ENCODE results near the gene SUCLG2. TPM values are rescaled to one million over a fixed set of nuclear protein-coding genes. Genes with fewer than 3 reads are reported as not detected.
"Not testable (repeated sequence)": the region's sequence is repeated elsewhere in the genome, so short reads cannot be mapped to it uniquely, and the experiment has no call there.

SUCLG2 gene
- total RNA-seq, 2 donors from 2014 or later: 35.8 to 39.5 TPM

GRCh38 chr3:67564008-67564407, 90.4 kb downstream of the SUCLG2 start:
- H3K4me1 Mint-ChIP-seq (ENCODE audit: low read depth): peaks cover 15% of the 10 kb centered on the region
- H3K9me3 Mint-ChIP-seq: peaks cover 2 to 4% of the 10 kb centered on the region in 2 donors
- no peak overlapping the region for H3K27ac Mint-ChIP-seq

GRCh38 chr3:67561667-67562394, 92.6 kb downstream of the SUCLG2 start:
- no peaks in the 10 kb centered on the region for H3K27me3 Mint-ChIP-seq (ENCODE audit: low read depth)
- DNase-seq: no peak
- peaks cover 4 to 14% of the 10 kb centered on the region in 2 donors for H3K36me3 Mint-ChIP-seq (ENCODE audit: insufficient read depth in 2 of 2)
- H3K4me1 Mint-ChIP-seq (ENCODE audit: low read depth): peaks cover 15% of the 10 kb centered on the region
- H3K9me3 Mint-ChIP-seq: no peaks in the 10 kb centered on the region
- H3K4me3 Mint-ChIP-seq: no peak overlapping the region
- ATAC-seq (replicated peaks in 1 of 2): no peak
- H3K27ac Mint-ChIP-seq: no peak overlapping the region

More at GRCh38 chr3:67564008-67564407, 90.4 kb downstream of the SUCLG2 start:
- no peak for DNase-seq
- no peaks in the 10 kb centered on the region for H3K27me3 Mint-ChIP-seq (ENCODE audit: low read depth)
- H3K4me3 Mint-ChIP-seq: no peak overlapping the region
- no peak for ATAC-seq (replicated peaks in 1 of 2)
- peaks cover 8 to 13% of the 10 kb centered on the region in 2 donors for H3K36me3 Mint-ChIP-seq (ENCODE audit: insufficient read depth in 2 of 2)

GRCh38 chr3:67561266-67561665, 93.1 kb downstream of the SUCLG2 start:
- peaks cover 4 to 16% of the 10 kb centered on the region in 2 donors for H3K36me3 Mint-ChIP-seq (ENCODE audit: insufficient read depth in 2 of 2)
- H3K4me3 Mint-ChIP-seq: no peak overlapping the region
- H3K27ac Mint-ChIP-seq: no peak overlapping the region
- no peak for ATAC-seq (replicated peaks in 1 of 2)
- H3K4me1 Mint-ChIP-seq (ENCODE audit: low read depth): peaks cover 15% of the 10 kb centered on the region
- H3K27me3 Mint-ChIP-seq (ENCODE audit: low read depth): no peaks in the 10 kb centered on the region
- no peaks in the 10 kb centered on the region for H3K9me3 Mint-ChIP-seq
- no peak for DNase-seq

- no peak overlapping the region for H3K4me3 Mint-ChIP-seq
- H3K36me3 Mint-ChIP-seq (ENCODE audit: insufficient read depth in 2 of 2): peaks cover 8 to 25% of the 10 kb centered on the region in 2 donors
- no peaks in the 10 kb centered on the region for H3K9me3 Mint-ChIP-seq
- H3K4me1 Mint-ChIP-seq (ENCODE audit: low read depth): peaks cover 21% of the 10 kb centered on the region
- DNase-seq (no peak), ATAC-seq (replicated peaks in 1 of 2) (no peak)
- no peak overlapping the region for H3K27ac Mint-ChIP-seq
- no peaks in the 10 kb centered on the region for H3K27me3 Mint-ChIP-seq (ENCODE audit: low read depth)
These were observed 95.3 kb downstream of the SUCLG2 start for GRCh38 chr3:67559029-67559605.

GRCh38 chr3:67558426-67558825, 96.0 kb downstream of the SUCLG2 start:
- peaks cover 21% of the 10 kb centered on the region for H3K4me1 Mint-ChIP-seq (ENCODE audit: low read depth)
- H3K27me3 Mint-ChIP-seq (ENCODE audit: low read depth): no peaks in the 10 kb centered on the region
- no peaks in the 10 kb centered on the region for H3K9me3 Mint-ChIP-seq
- H3K27ac Mint-ChIP-seq: no peak overlapping the region
- no peak overlapping the region for H3K4me3 Mint-ChIP-seq
- no peak for ATAC-seq (replicated peaks in 1 of 2)
- H3K36me3 Mint-ChIP-seq (ENCODE audit: insufficient read depth in 2 of 2): peaks cover 8 to 25% of the 10 kb centered on the region in 2 donors
- no peak for DNase-seq

GRCh38 chr3:67557848-67558355, 96.5 kb downstream of the SUCLG2 start:
- Mint-ChIP-seq H3K4me3 (no peak overlapping the region), H3K27ac (peak overlapping the region; percentile 82), H3K36me3 (ENCODE audit: insufficient read depth in 2 of 2) (peaks cover 8 to 25% of the 10 kb centered on the region in 2 donors), H3K4me1 (ENCODE audit: low read depth) (peaks cover 21% of the 10 kb centered on the region), H3K9me3 (no peaks in the 10 kb centered on the region), H3K27me3 (ENCODE audit: low read depth) (no peaks in the 10 kb centered on the region)
- DNase-seq (no peak), ATAC-seq (replicated peaks in 1 of 2) (no peak)

GRCh38 chr3:67551361-67552016, 102.9 kb downstream of the SUCLG2 start:
- Mint-ChIP-seq H3K4me1 (ENCODE audit: low read depth) (peaks cover 12% of the 10 kb centered on the region), H3K9me3 (no peaks in the 10 kb centered on the region), H3K4me3 (no peak overlapping the region), H3K27ac (no peak overlapping the region), H3K36me3 (ENCODE audit: insufficient read depth in 2 of 2) (peaks cover 4 to 13% of the 10 kb centered on the region in 2 donors), H3K27me3 (ENCODE audit: low read depth) (no peaks in the 10 kb centered on the region)
- no peak for ATAC-seq (replicated peaks in 1 of 2)
- no peak for DNase-seq

- Mint-ChIP-seq H3K4me1 (ENCODE audit: low read depth) (peaks cover 6% of the 10 kb centered on the region), H3K9me3 (no peaks in the 10 kb centered on the region), H3K36me3 (ENCODE audit: insufficient read depth in 2 of 2) (peaks cover 6 to 10% of the 10 kb centered on the region in 2 donors), H3K27me3 (ENCODE audit: low read depth) (no peaks in the 10 kb centered on the region), H3K27ac (no peak overlapping the region), H3K4me3 (no peak overlapping the region)
- ATAC-seq (replicated peaks in 1 of 2) (no peak), DNase-seq (no peak)
These were observed 103.9 kb downstream of the SUCLG2 start for GRCh38 chr3:67550541-67550940.

GRCh38 chr3:67542502-67543250, 111.7 kb downstream of the SUCLG2 start:
- ATAC-seq (replicated peaks in 1 of 2); H3K27me3 Mint-ChIP-seq (ENCODE audit: low read depth); DNase-seq; H3K27ac Mint-ChIP-seq; H3K4me1 Mint-ChIP-seq (ENCODE audit: low read depth); H3K4me3 Mint-ChIP-seq: not testable (repeated sequence)
- H3K9me3 Mint-ChIP-seq: peaks cover 6 to 10% of the 10 kb centered on the region in 2 donors
- peaks cover 17% of the 10 kb centered on the region in 2 donors for H3K36me3 Mint-ChIP-seq (ENCODE audit: insufficient read depth in 2 of 2)

GRCh38 chr3:67540198-67540894, 114.1 kb downstream of the SUCLG2 start:
- no peak for DNase-seq
- no peak for ATAC-seq (replicated peaks in 1 of 2)
- Mint-ChIP-seq H3K27ac (no peak overlapping the region), H3K27me3 (ENCODE audit: low read depth) (no peaks in the 10 kb centered on the region), H3K9me3 (peaks cover 6 to 10% of the 10 kb centered on the region in 2 donors), H3K36me3 (ENCODE audit: insufficient read depth in 2 of 2) (peaks cover 15 to 21% of the 10 kb centered on the region in 2 donors), H3K4me3 (no peak overlapping the region), H3K4me1 (ENCODE audit: low read depth) (peaks cover 7% of the 10 kb centered on the region)

- H3K27me3 Mint-ChIP-seq (ENCODE audit: low read depth); DNase-seq; H3K9me3 Mint-ChIP-seq; H3K27ac Mint-ChIP-seq; ATAC-seq (replicated peaks in 1 of 2); H3K4me3 Mint-ChIP-seq: not testable (repeated sequence)
- Mint-ChIP-seq H3K36me3 (ENCODE audit: insufficient read depth in 2 of 2) (peaks cover 11 to 17% of the 10 kb centered on the region in 2 donors), H3K4me1 (ENCODE audit: low read depth) (peaks cover 13% of the 10 kb centered on the region)
These were observed 117.2 kb downstream of the SUCLG2 start for GRCh38 chr3:67537203-67537602.

- Mint-ChIP-seq H3K27me3 (ENCODE audit: low read depth) (no peaks in the 10 kb centered on the region), H3K9me3 (peaks cover 2 to 6% of the 10 kb centered on the region in 2 donors), H3K36me3 (ENCODE audit: insufficient read depth in 2 of 2) (peaks cover 6 to 15% of the 10 kb centered on the region in 2 donors), H3K4me3 (no peak overlapping the region), H3K4me1 (ENCODE audit: low read depth) (peaks cover 18% of the 10 kb centered on the region), H3K27ac (peak overlapping the region; percentile 16)
- ATAC-seq (replicated peaks in 1 of 2) (no peak), DNase-seq (no peak)
These were observed 119.4 kb downstream of the SUCLG2 start for GRCh38 chr3:67535006-67535405.
